ENCODE data around the gene ZNF200.

GRCh38 chr16:3246876-3247275, 11.9 kb upstream of the ZNF200 start:
- TF ChIP-seq CTCF (conservative IDR thresholded peaks at IDR 0.05) (no peak), EZH2 (IDR thresholded peaks at IDR 0.05; ENCODE audit: low read depth) (no peak)
